Caki2 (cell line): ENCODE data around the gene DENND2C. TPM values are rescaled to one million over a fixed set of nuclear protein-coding genes. Genes with fewer than 3 reads are reported as not detected.

ENCODE experiments used
- total RNA-seq: library from RNA; depleted of rRNA; stranded (reverse); fragments of >200 nt; shearing (Covaris generic); gene quantifications from 2 replicates; pipeline ENCODE4 v1.2.3, GENCODE V29; 2014; ENCODE audit warnings: low replicate concordance; rRNA removed

The DENND2C gene
- total RNA-seq, 1 experiment from 2014 or later, result 0.84 TPM

Other genes starting within 250 kb of the DENND2C start
- gene TRIM33, start 158.8 kb downstream of the DENND2C start, total RNA-seq, result 7.9 and 10.7 TPM in 2 replicates
- 13.3 and 17.8 TPM in 2 replicates for gene BCAS2, start 88.4 kb downstream of the DENND2C start, total RNA-seq
- gene AMPD1, start 25.5 kb upstream of the DENND2C start, total RNA-seq, result not detected in 2 replicates
- gene NRAS, start 46.7 kb upstream of the DENND2C start, total RNA-seq, result 55.8 and 56.0 TPM in 2 replicates
- gene CSDE1, start 87.9 kb upstream of the DENND2C start, total RNA-seq, result 112 and 120 TPM in 2 replicates
- 23.2 and 89.6 TPM in 2 replicates for gene SIKE1, start 110.6 kb upstream of the DENND2C start, total RNA-seq
- not detected in 2 replicates for gene SYCP1, start 184.8 kb upstream of the DENND2C start, total RNA-seq